Hepatocyte (in vitro differentiated cells): Measurements from ENCODE around the gene GLUD2. TPM values are rescaled to one million over a fixed set of nuclear protein-coding genes. Genes with fewer than 3 reads are reported as not detected.
A peak's percentile ranks its signal among the peaks of the same experiment; 100 is the strongest.
"Not testable (repeated sequence)": the region's sequence is repeated elsewhere in the genome, so short reads cannot be mapped to it uniquely, and the experiment has no call there.

Experiments
- DNase-seq: peaks from one replicate; pipeline ENCODE4 v3.0.0-alpha.2; 2016; ENCODE audit warnings: low spot score
- H2AFZ ChIP-seq: fragments of 200-600 bp; sonication (generic); 2 replicates; pipeline ENCODE4 v1.6.0; 2016; ENCODE audit warnings: antibody characterized with exemption, mild to moderate bottlenecking
- H3K27ac ChIP-seq: fragments of 200-600 bp; sonication (generic); 2 replicates; pipeline ENCODE4 v1.5.1; 2016; ENCODE audit warnings: mild to moderate bottlenecking
- H3K27me3 ChIP-seq: fragments of 200-600 bp; sonication (generic); 2 replicates; pipeline ENCODE4 v1.6.1; 2016
- H3K36me3 ChIP-seq: fragments of 200-600 bp; sonication (generic); replicated peaks from 2 replicates; pipeline ENCODE4 v1.5.1; 2016; ENCODE audit warnings: low read depth; ENCODE audit not compliant: insufficient read depth
- H3K4me1 ChIP-seq: fragments of 200-600 bp; sonication (generic); 2 replicates; pipeline ENCODE4 v1.5.1; 2016; ENCODE audit warnings: mild to moderate bottlenecking, moderate library complexity; ENCODE audit not compliant: insufficient read depth
- H3K4me2 ChIP-seq: fragments of 200-600 bp; sonication (generic); 2 replicates; pipeline ENCODE4 v1.6.0; 2016
- H3K4me3 ChIP-seq: fragments of 200-600 bp; sonication (generic); 2 replicates; pipeline ENCODE4 v1.5.1; 2016; ENCODE audit warnings: mild to moderate bottlenecking
- H3K79me2 ChIP-seq: fragments of 200-600 bp; sonication (generic); 2 replicates; pipeline ENCODE4 v1.6.0; 2017; ENCODE audit warnings: mild to moderate bottlenecking
- H3K9me2 ChIP-seq: fragments of 200-600 bp; sonication (generic); replicated peaks from 2 replicates; pipeline ENCODE4 v1.6.0; 2017; ENCODE audit warnings: mild to moderate bottlenecking; ENCODE audit not compliant: insufficient read depth
- H3K9me3 ChIP-seq: fragments of 200-600 bp; sonication (generic); 2 replicates; pipeline ENCODE4 v1.5.1; 2016; ENCODE audit warnings: low read depth, mild to moderate bottlenecking
- H4K20me1 ChIP-seq: fragments of 200-600 bp; sonication (generic); 2 replicates; pipeline ENCODE4 v1.6.0; 2016; ENCODE audit warnings: mild to moderate bottlenecking; ENCODE audit not compliant: insufficient read depth, poor library complexity, severe bottlenecking
- EZH2 ChIP-seq: fragments of 200-600 bp; sonication (generic); IDR thresholded peaks from 2 replicates; pipeline ENCODE4 v1.6.1; 2016; ENCODE audit warnings: antibody characterized with exemption, mild to moderate bottlenecking, borderline replicate concordance
- EZH2phosphoT487 ChIP-seq: fragments of 200-600 bp; sonication (generic); IDR thresholded peaks from one replicate; pipeline ENCODE4 v1.6.1; 2018; ENCODE audit warnings: antibody characterized with exemption, mild to moderate bottlenecking, low read depth, moderate library complexity; ENCODE audit not compliant: unreplicated experiment, severe bottlenecking
- WGBS: methylation state at CpG from one replicate; pipeline ENCODE4 v1.1.6; 2016; ENCODE audit warnings: low lambda C conversion rate; ENCODE audit errors: missing lambda C conversion rate; 5-methylcytosine and 5-hydroxymethylcytosine counted together
- polyA plus RNA-seq: library from polyadenylated mRNA; unstranded; fragments of >200 nt; fragmentation: Nextera tagmentation; extraction: Ambion mirVana; gene quantifications from 2 replicates; pipeline ENCODE4 v1.2.1, GENCODE V29; 2016
- total RNA-seq: library from RNA; depleted of rRNA; stranded (reverse); fragments of >200 nt; gene quantifications from 2 replicates; pipeline ENCODE4 v1.2.3, GENCODE V29; 2014
- TF ChIP-seq, protein P1 (sequence below): fragments of 200-600 bp; sonication (generic); IDR thresholded peaks from 2 replicates; pipeline ENCODE4 v1.5.1; 2016; ENCODE audit warnings: antibody characterized with exemption, mild to moderate bottlenecking; ENCODE audit not compliant: poor library complexity

Gene GLUD2
- total and polyA plus RNA-seq, 2 experiments from 2014 or later = 4.4 to 12.6 TPM

- Histone ChIP-seq H3K79me2 (no peaks in the 10 kb centered on the region), H3K4me2 (no peak overlapping the region), H3K4me1 (no peaks in the 10 kb centered on the region), H3K9me2 (no peaks in the 10 kb centered on the region), H3K4me3 (no peak overlapping the region), H3K9me3 (no peaks in the 10 kb centered on the region), H3K36me3 (no peaks in the 10 kb centered on the region), H4K20me1 (no peaks in the 10 kb centered on the region), H2AFZ (no peak overlapping the region), H3K27ac (no peak overlapping the region), H3K27me3 (no peaks in the 10 kb centered on the region)
- TF ChIP-seq EZH2 (no peak), EZH2phosphoT487 (no peak)
- TF ChIP-seq, protein P1, sequence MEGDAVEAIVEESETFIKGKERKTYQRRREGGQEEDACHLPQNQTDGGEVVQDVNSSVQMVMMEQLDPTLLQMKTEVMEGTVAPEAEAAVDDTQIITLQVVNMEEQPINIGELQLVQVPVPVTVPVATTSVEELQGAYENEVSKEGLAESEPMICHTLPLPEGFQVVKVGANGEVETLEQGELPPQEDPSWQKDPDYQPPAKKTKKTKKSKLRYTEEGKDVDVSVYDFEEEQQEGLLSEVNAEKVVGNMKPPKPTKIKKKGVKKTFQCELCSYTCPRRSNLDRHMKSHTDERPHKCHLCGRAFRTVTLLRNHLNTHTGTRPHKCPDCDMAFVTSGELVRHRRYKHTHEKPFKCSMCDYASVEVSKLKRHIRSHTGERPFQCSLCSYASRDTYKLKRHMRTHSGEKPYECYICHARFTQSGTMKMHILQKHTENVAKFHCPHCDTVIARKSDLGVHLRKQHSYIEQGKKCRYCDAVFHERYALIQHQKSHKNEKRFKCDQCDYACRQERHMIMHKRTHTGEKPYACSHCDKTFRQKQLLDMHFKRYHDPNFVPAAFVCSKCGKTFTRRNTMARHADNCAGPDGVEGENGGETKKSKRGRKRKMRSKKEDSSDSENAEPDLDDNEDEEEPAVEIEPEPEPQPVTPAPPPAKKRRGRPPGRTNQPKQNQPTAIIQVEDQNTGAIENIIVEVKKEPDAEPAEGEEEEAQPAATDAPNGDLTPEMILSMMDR = no peak
- DNase-seq = no peak
- WGBS = 86% methylated on average over 3 of the region's 3 CpGs
Observed at GRCh38 chrX:121062289-121062688, 14.9 kb downstream of the GLUD2 start.

- H3K27me3 ChIP-seq = no peaks in the 10 kb centered on the region
Observed at GRCh38 chrX:121064579-121064978, 17.2 kb downstream of the GLUD2 start.

GRCh38 chrX:121084247-121084646, 36.8 kb downstream of the GLUD2 start:
- H3K36me3 ChIP-seq, H3K9me3 ChIP-seq, H3K4me2 ChIP-seq, H3K79me2 ChIP-seq, H3K27me3 ChIP-seq, H3K4me3 ChIP-seq, H3K9me2 ChIP-seq, H2AFZ ChIP-seq, H3K4me1 ChIP-seq, DNase-seq, H4K20me1 ChIP-seq: not testable (repeated sequence)
- peak overlapping the region; percentile 40 for H3K27ac ChIP-seq
- WGBS = 33% methylated on average over 2 of the region's 2 CpGs

More at GRCh38 chrX:121064579-121064978, 17.2 kb downstream of the GLUD2 start:
- Histone ChIP-seq H3K79me2 (no peaks in the 10 kb centered on the region), H3K9me3 (no peaks in the 10 kb centered on the region), H3K4me2 (no peak overlapping the region), H3K4me3 (no peak overlapping the region), H3K36me3 (no peaks in the 10 kb centered on the region), H3K9me2 (no peaks in the 10 kb centered on the region), H3K4me1 (no peaks in the 10 kb centered on the region), H4K20me1 (no peaks in the 10 kb centered on the region), H3K27ac (no peak overlapping the region), H2AFZ (no peak overlapping the region)
- no peak for DNase-seq
- 88% methylated on average over 6 of the region's 6 CpGs for WGBS
- TF ChIP-seq EZH2 (no peak), EZH2phosphoT487 (no peak)
- TF ChIP-seq, protein P1 = no peak

DNA sequence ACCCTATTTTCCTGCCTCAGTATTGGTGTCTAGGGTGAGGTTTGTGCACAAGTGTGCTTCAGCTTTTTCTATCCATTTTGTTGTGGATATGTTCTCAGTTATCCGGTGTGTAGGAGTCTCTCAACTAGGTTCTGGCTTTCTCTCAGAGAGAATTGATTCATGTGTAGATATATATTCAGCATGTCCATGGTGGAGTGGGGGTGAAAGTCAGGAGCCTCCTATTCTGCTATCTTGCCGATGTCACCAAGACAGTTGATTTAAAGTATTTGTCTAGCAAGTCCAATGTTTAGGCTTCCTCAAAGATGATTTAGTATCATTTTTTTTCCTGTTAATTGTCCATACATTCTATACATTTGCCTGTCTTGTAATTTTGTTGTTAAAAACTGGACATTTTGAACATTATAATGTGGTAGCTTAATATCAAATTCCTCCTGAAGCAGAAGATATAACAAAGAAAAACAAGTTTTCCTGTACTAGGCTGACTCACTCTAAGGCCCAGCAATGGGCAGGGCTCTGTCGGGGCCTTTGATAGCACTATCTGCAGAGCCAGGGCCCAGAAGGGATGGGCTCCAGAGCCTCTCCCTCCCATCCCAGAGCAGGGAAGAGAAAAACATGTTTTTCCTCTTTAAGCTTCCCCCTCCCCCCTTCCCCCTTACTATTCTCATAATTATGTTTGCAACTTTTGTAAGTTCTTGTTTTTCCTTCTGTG, 37.6 kb downstream of the GLUD2 start:
- no peaks in the 10 kb centered on the region for H3K9me2 ChIP-seq
- no peaks in the 10 kb centered on the region for H4K20me1 ChIP-seq
- H3K4me2 ChIP-seq = no peak overlapping the region
- no peaks in the 10 kb centered on the region for H3K36me3 ChIP-seq
- 68% methylated on average over 3 of the region's 3 CpGs for WGBS
- H3K9me3 ChIP-seq = no peaks in the 10 kb centered on the region
- no peak for TF ChIP-seq EZH2
- TF ChIP-seq EZH2phosphoT487 = no peak
- TF ChIP-seq, protein P1 = no peak
- H3K27me3 ChIP-seq = no peaks in the 10 kb centered on the region
- H3K79me2 ChIP-seq = no peaks in the 10 kb centered on the region
- H3K27ac ChIP-seq = peak overlapping the region; percentile 20
- no peak overlapping the region for H2AFZ ChIP-seq
- H3K4me3 ChIP-seq = no peak overlapping the region
- DNase-seq = peak; percentile 32
- no peaks in the 10 kb centered on the region for H3K4me1 ChIP-seq
